Measurements from ENCODE around the gene WDPCP. TPM values are rescaled to one million over a fixed set of nuclear protein-coding genes. Genes with fewer than 3 reads are reported as not detected.

Gene WDPCP
- total RNA-seq, 1 donor from 2014 or later, result 13.3 TPM

DNA sequence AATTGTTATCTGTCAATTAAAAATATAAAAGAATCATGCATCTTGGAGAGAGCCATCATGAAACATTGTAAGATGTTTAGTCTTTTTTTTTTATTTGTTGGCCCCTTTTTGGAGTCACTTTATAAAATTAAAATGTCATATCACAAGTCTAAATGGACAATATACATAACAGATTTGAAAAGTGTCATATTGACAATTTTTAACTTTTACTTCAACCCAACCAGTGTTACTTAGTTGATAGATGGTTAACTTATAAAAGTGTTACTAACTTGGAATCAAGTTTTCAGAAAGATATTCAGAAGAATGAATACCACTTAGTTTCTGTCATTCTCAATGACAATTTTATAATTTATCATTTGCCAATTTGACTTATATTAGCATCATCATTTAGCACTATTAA, 319.3 kb downstream of the WDPCP start:
- intact Hi-C loops (cut with DNase I), result no loop called here
- no peak for DNase-seq (ENCODE audit: extremely low spot score in 2 of 2)
- Histone ChIP-seq H3K27ac (no peak overlapping the region), H3K9me3 (peaks cover 13% of the 10 kb centered on the region), H3K36me3 (no peaks in the 10 kb centered on the region), H3K4me3 (no peak overlapping the region), H3K4me1 (no peaks in the 10 kb centered on the region), H3K27me3 (no peaks in the 10 kb centered on the region)
- TF ChIP-seq CTCF (IDR thresholded peaks at IDR 0.05) (no peak), POLR2AphosphoS5 (IDR thresholded peaks at IDR 0.05; ENCODE audit: insufficient read depth in 1 of 2, low read depth in 1 of 2) (no peak), POLR2A (IDR thresholded peaks at IDR 0.05) (no peak)

- no peaks in the 10 kb centered on the region for H3K9me3 ChIP-seq
- intact Hi-C loops (cut with DNase I), result no loop called here
Observed at GRCh38 chr2:63261137-63261621, 327.1 kb downstream of the WDPCP start.

GRCh38 chr2:63257473-63257872, 330.8 kb downstream of the WDPCP start:
- H3K9me3 ChIP-seq, result no peaks in the 10 kb centered on the region
- no peak for DNase-seq (ENCODE audit: extremely low spot score in 2 of 2)
- H3K4me1 ChIP-seq, result no peaks in the 10 kb centered on the region
- intact Hi-C loops (cut with DNase I), result no loop called here
- no peaks in the 10 kb centered on the region for H3K36me3 ChIP-seq
- H3K27me3 ChIP-seq, result no peaks in the 10 kb centered on the region
- H3K4me3 ChIP-seq, result no peak overlapping the region
- TF ChIP-seq CTCF (IDR thresholded peaks at IDR 0.05) (no peak), POLR2A (IDR thresholded peaks at IDR 0.05) (no peak), POLR2AphosphoS5 (IDR thresholded peaks at IDR 0.05; ENCODE audit: insufficient read depth in 1 of 2, low read depth in 1 of 2) (no peak)
- H3K27ac ChIP-seq, result no peak overlapping the region

More at GRCh38 chr2:63261137-63261621, 327.1 kb downstream of the WDPCP start:
- Histone ChIP-seq H3K27ac (no peak overlapping the region), H3K4me1 (no peaks in the 10 kb centered on the region), H3K4me3 (no peak overlapping the region), H3K36me3 (no peaks in the 10 kb centered on the region), H3K27me3 (no peaks in the 10 kb centered on the region)
- TF ChIP-seq CTCF (IDR thresholded peaks at IDR 0.05) (no peak), POLR2AphosphoS5 (IDR thresholded peaks at IDR 0.05; ENCODE audit: insufficient read depth in 1 of 2, low read depth in 1 of 2) (no peak), POLR2A (IDR thresholded peaks at IDR 0.05) (no peak)
- no peak for DNase-seq (ENCODE audit: extremely low spot score in 2 of 2)

GRCh38 chr2:63249161-63249560, 339.1 kb downstream of the WDPCP start:
- no peak for DNase-seq (ENCODE audit: extremely low spot score in 2 of 2)
- Histone ChIP-seq H3K4me1 (no peaks in the 10 kb centered on the region), H3K36me3 (no peaks in the 10 kb centered on the region), H3K27me3 (no peaks in the 10 kb centered on the region), H3K9me3 (no peaks in the 10 kb centered on the region), H3K4me3 (no peak overlapping the region), H3K27ac (no peak overlapping the region)
- intact Hi-C loops (cut with DNase I), result no loop called here
- TF ChIP-seq POLR2A (IDR thresholded peaks at IDR 0.05) (no peak), CTCF (IDR thresholded peaks at IDR 0.05) (no peak)

GRCh38 chr2:63242747-63243146, 345.5 kb downstream of the WDPCP start:
- H3K9me3 ChIP-seq, result no peaks in the 10 kb centered on the region
- no peak overlapping the region for H3K27ac ChIP-seq
- no peaks in the 10 kb centered on the region for H3K4me1 ChIP-seq
- no peaks in the 10 kb centered on the region for H3K36me3 ChIP-seq
- DNase-seq (ENCODE audit: extremely low spot score in 2 of 2), result no peak
- H3K4me3 ChIP-seq, result no peak overlapping the region
- no peaks in the 10 kb centered on the region for H3K27me3 ChIP-seq
- no peak for TF ChIP-seq POLR2A (IDR thresholded peaks at IDR 0.05)
- no peak for TF ChIP-seq CTCF (IDR thresholded peaks at IDR 0.05)
- TF ChIP-seq POLR2AphosphoS5 (IDR thresholded peaks at IDR 0.05; ENCODE audit: insufficient read depth in 1 of 2, low read depth in 1 of 2), result no peak
- intact Hi-C loops (cut with DNase I), result no loop called here

All from vagina (tissue), 2 donors.